K562 (cell line): Measurements from ENCODE around the gene TFAP2B. TPM values are rescaled to one million over a fixed set of nuclear protein-coding genes. Genes with fewer than 3 reads are reported as not detected.

Experiments used
- ATAC-seq: fragments of 200-7000 bp; cut with Tn5 transposase; 3 replicates; pipeline ENCODE4 v1.9.1; 2020; ENCODE audit warnings: moderate library complexity
- BruUV-seq: library from RNA; stranded (reverse); fragments of 400-500 nt; replicated peaks from 2 replicates; lab custom pipeline; 2021; lab: Mats Ljungman, UMichigan
- CTCF ChIA-PET: fragments of 300-600 bp; formaldehyde crosslinking; extraction: SDS; loops from one replicate; lab custom pipeline; 2021; ENCODE audit warnings: low intra/inter-chr PET ratio; lab: Yijun Ruan, JAX
- POLR2A ChIA-PET: fragments of 300-600, 350-650 bp; sonication (Branson Sonifier 250); formaldehyde crosslinking; extraction: SDS; loops from one replicate; lab custom pipeline; 2021; ENCODE audit warnings: antibody characterized with exemption, inconsistent platforms; lab: Yijun Ruan, JAX
- DNase-seq, 4 experiments: peaks; one replicate each; pipeline versions ENCODE4 v3.0.0 to v3.0.0-alpha.2; 2011 to 2018; ENCODE audit warnings: low spot score in 3 of 4, mixed read lengths in 3 of 4; ENCODE audit errors: extremely low read depth in 1 of 4
- FAIRE-seq: peaks from 2 replicates; lab custom pipeline; 2011; peaks lifted over from hg19 to GRCh38; lab: Jason Lieb, UNC
- H2AFZ ChIP-seq: 2 replicates; pipeline ENCODE4 v1.6.0; 2011; ENCODE audit warnings: low read depth, low read length, control low read depth, inconsistent platforms
- H3K27ac ChIP-seq: fragments of 200-600 bp; 3 replicates; pipeline ENCODE4 v1.8.0; 2011; ENCODE audit warnings: low read depth, mild to moderate bottlenecking, control low read depth, inconsistent platforms, low read length, moderate library complexity, mixed read lengths; ENCODE audit errors: extremely low read depth
- H3K27me3 ChIP-seq, 2 experiments: fragments of 300-600 bp in 1 of 2; 2 replicates in 1 of 2; 3 replicates in 1 of 2; pipeline versions ENCODE4 v1.6.0 to v1.8.0; 2011; ENCODE audit warnings: inconsistent platforms in 2 of 2, low read length in 2 of 2, mild to moderate bottlenecking in 1 of 2, mixed read lengths in 1 of 2, moderate library complexity in 1 of 2; ENCODE audit not compliant: control insufficient read depth in 2 of 2, insufficient read depth in 2 of 2
- H3K36me3 ChIP-seq: fragments of 300-600 bp; 3 replicates; pipeline ENCODE4 v1.8.0; 2011; ENCODE audit warnings: mild to moderate bottlenecking, low read length, inconsistent platforms; ENCODE audit not compliant: control insufficient read depth, insufficient read depth
- H3K4me1 ChIP-seq, 2 experiments: fragments of 200-600 bp in 1 of 2; replicated peaks in 1 of 2; 2 replicates in 1 of 2; 3 replicates in 1 of 2; pipeline versions ENCODE4 v1.5.1 to v1.8.0; 2011; ENCODE audit warnings: inconsistent platforms in 2 of 2, low read length in 2 of 2, mild to moderate bottlenecking in 1 of 2, mixed read lengths in 1 of 2, moderate library complexity in 1 of 2; ENCODE audit not compliant: control insufficient read depth in 2 of 2, insufficient read depth in 2 of 2
- H3K4me2 ChIP-seq: 2 replicates; pipeline ENCODE4 v1.6.1; 2011; ENCODE audit warnings: low read length, control low read depth, inconsistent platforms, mixed read lengths; ENCODE audit not compliant: insufficient read depth
- H3K4me3 ChIP-seq: fragments of 200-600 bp; sonication (generic), shearing (Covaris generic); 2 replicates; pipeline ENCODE4 v1.5.1; 2016; ENCODE audit warnings: control low read depth, inconsistent platforms
- H3K79me2 ChIP-seq: fragments of 200-600 bp; 3 replicates; pipeline ENCODE4 v1.8.0; 2011; ENCODE audit warnings: low read length, inconsistent platforms; ENCODE audit not compliant: control insufficient read depth, insufficient read depth
- H3K9ac ChIP-seq, 2 experiments: 2 replicates each; pipeline versions ENCODE4 v1.6.0 to v1.6.1; 2011; ENCODE audit warnings: low read depth in 2 of 2, low read length in 2 of 2, control low read depth in 1 of 2, inconsistent platforms in 1 of 2, mild to moderate bottlenecking in 1 of 2, mixed read lengths in 1 of 2; ENCODE audit not compliant: insufficient read depth in 1 of 2
- H3K9me1 ChIP-seq: one replicate; pipeline ENCODE4 v1.6.0; 2011; ENCODE audit warnings: inconsistent platforms, mild to moderate bottlenecking, low read length, moderate library complexity; ENCODE audit not compliant: control insufficient read depth, insufficient read depth
- H3K9me3 ChIP-seq: replicated peaks from 2 replicates; pipeline ENCODE4 v1.5.1; 2011; ENCODE audit warnings: low read depth, low read length, inconsistent platforms; ENCODE audit not compliant: control insufficient read depth, insufficient read depth
- H4K20me1 ChIP-seq: replicated peaks from 2 replicates; pipeline ENCODE4 v1.6.1; 2011; ENCODE audit warnings: low read length, inconsistent platforms, mixed read lengths; ENCODE audit not compliant: control insufficient read depth, insufficient read depth
- TGIF2 ChIP-seq: sonication (generic); formaldehyde crosslinking; IDR thresholded peaks from 2 replicates; pipeline ENCODE4 v1.8.1; 2022; ENCODE audit warnings: mild to moderate bottlenecking, missing genetic modification reagents, moderate library complexity
- ZNF175 ChIP-seq: fragments of 200-800 bp; sonication (Bioruptor generic); IDR thresholded peaks from 2 replicates; pipeline ENCODE4 v1.6.1; 2016; ENCODE audit warnings: low read depth, mild to moderate bottlenecking, missing genetic modification characterization, missing compliant biosample characterization
- WGBS: fragments of 100-300 bp; shearing (Covaris generic); methylation state at CpG from one replicate; pipeline ENCODE4 v1.1.6; 2016; ENCODE audit warnings: low coverage, mixed read lengths; ENCODE audit not compliant: insufficient coverage; ENCODE audit errors: missing lambda C conversion rate; 5-methylcytosine and 5-hydroxymethylcytosine counted together
- in situ Hi-C: fragments of 300-500 bp; cut with MboI; formaldehyde crosslinking; loops from 4 replicates; pipeline ENCODE4 v1.15.0; 2018; ENCODE audit warnings: inconsistent platforms, mixed read lengths
- intact Hi-C: fragments of 100-400 bp; cut with micrococcal nuclease; formaldehyde crosslinking; loops from 2 replicates; pipeline ENCODE4 v1.14.2; 2022
- polyA plus RNA-seq, 8 experiments: library from polyadenylated mRNA; depleted of rRNA in 4 of 8; stranded (reverse) in 5 of 8; unstranded in 3 of 8; fragments of >200 nt; fragmentation: Nextera tagmentation in 2 of 8; fragmentation: Illumina TruSeq in 1 of 8; extraction: Ambion mirVana in 2 of 8; extraction: Trizol in 1 of 8; gene quantifications; 2 replicates each; pipeline versions ENCODE4 v1.2.1 to v1.2.3, GENCODE V29; 2011 to 2014; ENCODE audit warnings: inconsistent platforms in 1 of 8, missing spikeins in 1 of 8
- total RNA-seq, 7 experiments: library from RNA; depleted of rRNA in 6 of 7; stranded (reverse); fragments of >200 nt in 6 of 7; fragmentation: Illumina TruSeq in 2 of 7; extraction: Trizol in 2 of 7; gene quantifications; 2 replicates each; pipeline versions ENCODE4 v1.2.1 to v1.2.3, GENCODE V29; 2011 to 2021; ENCODE audit warnings: low replicate concordance in 1 of 7
- TF ChIP-seq, protein P1 (sequence below): sonication (generic); formaldehyde crosslinking; IDR thresholded peaks from 2 replicates; pipeline ENCODE4 v1.8.1; 2023; ENCODE audit warnings: mild to moderate bottlenecking, missing genetic modification reagents
- TF ChIP-seq, protein P2 (sequence below): fragments of 450-650 bp; IDR thresholded peaks from 2 replicates; pipeline ENCODE4 v1.6.1; 2016; ENCODE audit warnings: mild to moderate bottlenecking

TFAP2B gene
- total and polyA plus RNA-seq, 9 of the 15 experiments (the other 6 are each of a cell fraction or from before 2014, with no cell fraction given): not detected

DNA sequence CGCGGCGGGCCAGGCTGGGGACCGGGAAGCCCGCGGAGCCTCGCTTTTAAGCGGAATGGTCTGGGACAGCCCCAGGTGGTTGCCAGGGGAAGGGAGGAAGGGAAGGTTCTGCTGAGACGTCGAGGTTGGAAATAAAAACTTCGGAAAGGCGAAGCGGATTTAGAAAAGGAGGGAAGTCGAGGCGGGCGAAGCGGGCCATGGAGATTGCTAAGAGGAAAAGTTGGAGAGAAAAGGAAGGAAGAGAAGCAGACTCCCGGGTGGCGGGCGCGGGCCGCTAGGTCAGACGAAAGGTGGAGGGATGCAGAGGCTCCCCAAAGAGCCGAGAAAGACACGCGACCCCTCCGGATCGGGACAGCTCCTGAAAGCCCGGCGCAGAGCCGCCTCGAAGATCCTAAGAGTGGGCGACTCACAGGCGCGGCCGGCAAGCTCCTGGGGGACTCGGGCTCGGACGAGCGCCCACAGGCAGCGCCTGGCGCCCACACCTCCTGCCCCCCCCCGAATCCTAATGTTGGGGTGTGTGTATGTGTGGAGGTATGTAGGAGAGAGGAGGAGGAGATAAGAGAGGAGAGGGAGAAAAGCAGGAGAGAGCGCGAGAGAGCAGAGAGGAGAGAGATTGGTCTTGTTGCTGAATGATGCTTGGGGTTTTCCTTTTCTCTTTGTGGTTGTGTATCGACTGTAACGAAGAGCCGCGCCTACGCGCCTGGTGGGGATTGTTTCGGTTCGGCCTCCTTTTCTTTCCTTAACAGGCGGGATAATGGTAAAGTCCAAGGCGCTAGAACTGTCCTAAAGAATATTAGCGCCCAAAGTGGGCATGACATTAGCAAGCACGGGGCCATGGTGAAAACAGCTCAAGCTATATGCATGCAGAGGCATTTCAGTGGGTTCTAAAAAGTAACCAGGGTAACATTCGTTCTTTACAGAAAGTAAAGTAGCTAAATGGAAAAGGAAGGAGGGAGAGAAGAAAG lies 1.5 kb downstream of the TFAP2B start:
- H3K4me3 ChIP-seq: no peak overlapping the region
- H3K79me2 ChIP-seq: no peaks in the 10 kb centered on the region
- H3K9me3 ChIP-seq: 0 out of 2 replicates have a peak, but pooled peaks cover 3% of the 10 kb centered on the region
- H3K4me1 ChIP-seq: peaks cover 0 to 7% of the 10 kb centered on the region in 2 experiments; a peak in 3 of 5 replicates
- H3K4me2 ChIP-seq: no peak overlapping the region
- H3K9ac ChIP-seq: no peak overlapping the region
- H4K20me1 ChIP-seq: no peaks in the 10 kb centered on the region
- FAIRE-seq (no peak), ATAC-seq (no peak), DNase-seq (no peak)
- ChIA-PET POLR2A (interaction anchor here (1.4 kb wide), 1 partner anchor 11 kb away, joined by 4 read pairs; no protein-coding TSS in a partner anchor), CTCF (no interaction called here)
- no peaks in the 10 kb centered on the region for H3K36me3 ChIP-seq
- BruUV-seq: no TSS peak
- intact Hi-C loops (loop anchor here (5.0 to 10.0 kb wide), 4 partner anchors 307 to 1035 kb away; no protein-coding TSS in a partner anchor), in situ Hi-C loops (loop anchor here (10.0 to 25.0 kb wide), 3 partner anchors 535 to 1192 kb away; no protein-coding TSS in a partner anchor)
- no peak overlapping the region for H3K27ac ChIP-seq
- 82% methylated on average over 27 of the region's 58 CpGs for WGBS
- no peak for TF ChIP-seq ZNF175 (CRISPR knock-in tag)
- TF ChIP-seq, protein P1, sequence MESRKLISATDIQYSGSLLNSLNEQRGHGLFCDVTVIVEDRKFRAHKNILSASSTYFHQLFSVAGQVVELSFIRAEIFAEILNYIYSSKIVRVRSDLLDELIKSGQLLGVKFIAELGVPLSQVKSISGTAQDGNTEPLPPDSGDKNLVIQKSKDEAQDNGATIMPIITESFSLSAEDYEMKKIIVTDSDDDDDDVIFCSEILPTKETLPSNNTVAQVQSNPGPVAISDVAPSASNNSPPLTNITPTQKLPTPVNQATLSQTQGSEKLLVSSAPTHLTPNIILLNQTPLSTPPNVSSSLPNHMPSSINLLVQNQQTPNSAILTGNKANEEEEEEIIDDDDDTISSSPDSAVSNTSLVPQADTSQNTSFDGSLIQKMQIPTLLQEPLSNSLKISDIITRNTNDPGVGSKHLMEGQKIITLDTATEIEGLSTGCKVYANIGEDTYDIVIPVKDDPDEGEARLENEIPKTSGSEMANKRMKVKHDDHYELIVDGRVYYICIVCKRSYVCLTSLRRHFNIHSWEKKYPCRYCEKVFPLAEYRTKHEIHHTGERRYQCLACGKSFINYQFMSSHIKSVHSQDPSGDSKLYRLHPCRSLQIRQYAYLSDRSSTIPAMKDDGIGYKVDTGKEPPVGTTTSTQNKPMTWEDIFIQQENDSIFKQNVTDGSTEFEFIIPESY (CRISPR knock-in tag): peak; percentile 11; the same call in 1 of the 2 replicates
- TF ChIP-seq TGIF2 (CRISPR knock-in tag): no peak
- TF ChIP-seq, protein P2, sequence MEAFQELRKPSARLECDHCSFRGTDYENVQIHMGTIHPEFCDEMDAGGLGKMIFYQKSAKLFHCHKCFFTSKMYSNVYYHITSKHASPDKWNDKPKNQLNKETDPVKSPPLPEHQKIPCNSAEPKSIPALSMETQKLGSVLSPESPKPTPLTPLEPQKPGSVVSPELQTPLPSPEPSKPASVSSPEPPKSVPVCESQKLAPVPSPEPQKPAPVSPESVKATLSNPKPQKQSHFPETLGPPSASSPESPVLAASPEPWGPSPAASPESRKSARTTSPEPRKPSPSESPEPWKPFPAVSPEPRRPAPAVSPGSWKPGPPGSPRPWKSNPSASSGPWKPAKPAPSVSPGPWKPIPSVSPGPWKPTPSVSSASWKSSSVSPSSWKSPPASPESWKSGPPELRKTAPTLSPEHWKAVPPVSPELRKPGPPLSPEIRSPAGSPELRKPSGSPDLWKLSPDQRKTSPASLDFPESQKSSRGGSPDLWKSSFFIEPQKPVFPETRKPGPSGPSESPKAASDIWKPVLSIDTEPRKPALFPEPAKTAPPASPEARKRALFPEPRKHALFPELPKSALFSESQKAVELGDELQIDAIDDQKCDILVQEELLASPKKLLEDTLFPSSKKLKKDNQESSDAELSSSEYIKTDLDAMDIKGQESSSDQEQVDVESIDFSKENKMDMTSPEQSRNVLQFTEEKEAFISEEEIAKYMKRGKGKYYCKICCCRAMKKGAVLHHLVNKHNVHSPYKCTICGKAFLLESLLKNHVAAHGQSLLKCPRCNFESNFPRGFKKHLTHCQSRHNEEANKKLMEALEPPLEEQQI: 0 out of 2 replicates have a peak, but pooled peaks have one; percentile 61
- no peak overlapping the region for H2AFZ ChIP-seq
- no peaks in the 10 kb centered on the region for H3K9me1 ChIP-seq
- H3K27me3 ChIP-seq: no peaks in the 10 kb centered on the region
